22Rv1 (cell line): ENCODE results near the gene AGBL3.

ENCODE experiments used
- H3K27ac ChIP-seq: fragments of 450-650 bp; 2 replicates; pipeline ENCODE4 v1.5.1; 2017
- CTCF ChIP-seq: fragments of 450-650 bp; IDR thresholded peaks from 2 replicates; pipeline ENCODE4 v1.5.1; 2017; ENCODE audit warnings: mild to moderate bottlenecking
- ZFX ChIP-seq: fragments of 450-650 bp; IDR thresholded peaks from 2 replicates; pipeline ENCODE4 v1.6.1; 2017; ENCODE audit warnings: antibody characterized with exemption, borderline replicate concordance

AGBL3 gene

GRCh38 chr7:135174941-135175340 lies 188.6 kb downstream of the AGBL3 start:
- TF ChIP-seq ZFX, result no peak
- no peak overlapping the region for H3K27ac ChIP-seq

GRCh38 chr7:135175931-135176330 lies 189.6 kb downstream of the AGBL3 start:
- no peak for TF ChIP-seq ZFX
- TF ChIP-seq CTCF, result no peak
- H3K27ac ChIP-seq, result no peak overlapping the region

GRCh38 chr7:135177028-135177696 lies 190.9 kb downstream of the AGBL3 start:
- TF ChIP-seq ZFX (no peak), CTCF (no peak)
- no peak overlapping the region for H3K27ac ChIP-seq

- H3K27ac ChIP-seq, result no peak overlapping the region
- TF ChIP-seq ZFX, result no peak
- no peak for TF ChIP-seq CTCF
Observed at GRCh38 chr7:135178364-135178763, 192.1 kb downstream of the AGBL3 start.

- TF ChIP-seq ZFX (no peak), CTCF (no peak)
- H3K27ac ChIP-seq, result no peak overlapping the region
Observed at GRCh38 chr7:135179321-135179925, 193.1 kb downstream of the AGBL3 start.

GRCh38 chr7:135180122-135180521 lies 193.8 kb downstream of the AGBL3 start:
- TF ChIP-seq ZFX, result no peak
- TF ChIP-seq CTCF, result no peak
- H3K27ac ChIP-seq, result no peak overlapping the region

GRCh38 chr7:135181261-135181928 lies 195.1 kb downstream of the AGBL3 start:
- no peak overlapping the region for H3K27ac ChIP-seq
- no peak for TF ChIP-seq CTCF
- TF ChIP-seq ZFX, result no peak
